HUDEP-2 (cell line): ENCODE measurements around the gene STOM.
"Not testable (repeated sequence)": the region's sequence is repeated elsewhere in the genome, so short reads cannot be mapped to it uniquely, and the experiment has no call there.

Experiments used
- DNase-seq, 76 experiments: peaks; one replicate each; lab custom pipeline; 2025; ENCODE audit not compliant: unreplicated experiment in 76 of 76; lab: John Stamatoyannopoulos, UW

Gene STOM, protein sequence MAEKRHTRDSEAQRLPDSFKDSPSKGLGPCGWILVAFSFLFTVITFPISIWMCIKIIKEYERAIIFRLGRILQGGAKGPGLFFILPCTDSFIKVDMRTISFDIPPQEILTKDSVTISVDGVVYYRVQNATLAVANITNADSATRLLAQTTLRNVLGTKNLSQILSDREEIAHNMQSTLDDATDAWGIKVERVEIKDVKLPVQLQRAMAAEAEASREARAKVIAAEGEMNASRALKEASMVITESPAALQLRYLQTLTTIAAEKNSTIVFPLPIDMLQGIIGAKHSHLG

DNA sequence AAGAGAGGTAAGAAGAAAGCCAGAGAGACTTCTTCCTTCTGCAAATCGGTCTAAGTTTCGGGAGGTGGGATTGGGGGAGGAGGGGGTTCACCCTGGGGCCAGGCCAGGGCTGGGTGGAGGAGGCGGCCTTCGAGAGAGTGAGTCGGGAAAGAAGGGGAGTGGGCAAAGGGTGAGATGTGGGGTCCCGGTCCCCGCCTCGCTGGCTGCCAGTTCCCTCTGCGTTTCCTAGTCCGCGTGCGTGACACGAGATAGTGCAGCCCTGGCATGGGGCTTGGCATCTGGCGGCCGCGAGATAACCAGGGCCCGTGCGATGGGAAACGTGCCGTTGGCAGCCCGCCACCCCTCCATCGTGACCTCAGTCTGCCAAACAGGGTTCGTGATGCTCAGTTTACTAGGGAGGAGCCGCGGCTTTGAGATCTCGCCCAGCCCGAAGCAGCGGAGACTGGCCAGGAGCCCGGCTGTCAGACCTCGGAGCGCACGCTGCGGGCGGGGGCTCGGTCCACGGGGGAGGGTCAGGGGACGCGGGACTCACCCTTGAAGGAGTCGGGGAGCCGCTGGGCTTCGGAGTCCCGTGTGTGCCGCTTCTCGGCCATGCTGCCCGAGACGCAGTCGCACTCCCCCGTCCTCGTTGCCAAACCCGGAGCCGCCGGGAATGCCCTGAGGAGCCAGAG is at the start of gene STOM:
TSS of gene STOM (minus strand) at position 656 of the 671 bp plus-strand sequence. CDS start at position 593, 63 bp downstream.
- DNase-seq, result peak; percentile 81 to 99 (median 97)

DNA sequence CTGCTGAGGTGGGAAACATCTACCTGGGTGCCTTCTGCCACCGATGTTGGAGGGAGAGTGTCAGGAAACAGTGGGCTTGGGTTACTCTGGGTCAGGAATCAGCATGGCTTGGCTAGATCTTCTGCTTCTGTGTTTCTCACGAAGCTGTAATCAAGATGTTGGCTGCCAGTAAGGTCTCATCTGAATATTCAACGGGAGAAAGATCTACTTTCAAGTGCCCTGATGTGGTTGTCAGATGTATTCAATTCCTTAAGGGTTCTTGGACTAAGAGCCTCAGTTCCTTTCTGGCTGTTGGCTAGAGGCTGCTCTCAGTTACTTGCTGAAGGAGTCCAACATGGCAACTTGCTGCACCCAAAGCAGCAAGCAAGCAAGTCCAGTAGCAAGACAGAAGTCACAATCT is 41.9 kb upstream of the STOM start:
- DNase-seq, result no peak

DNA sequence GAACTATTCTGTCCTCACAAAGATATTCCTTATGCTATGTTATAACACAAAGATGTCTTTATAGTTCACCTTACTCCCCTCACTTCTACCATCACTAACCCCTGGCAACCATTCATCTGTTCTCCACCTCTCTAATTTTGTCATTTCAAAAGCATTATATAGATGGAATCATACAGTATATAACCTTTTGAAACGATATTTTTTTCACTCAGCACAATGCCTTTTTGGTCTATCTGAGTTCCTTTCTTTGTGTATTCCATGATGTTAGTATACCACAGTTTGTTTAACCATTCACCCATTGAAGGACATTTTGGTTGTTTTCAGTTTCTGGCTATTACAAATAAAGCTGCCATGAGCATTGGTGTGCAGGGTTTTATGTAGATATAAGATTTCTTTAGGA is 35.8 kb upstream of the STOM start:
- DNase-seq, result no peak

DNA sequence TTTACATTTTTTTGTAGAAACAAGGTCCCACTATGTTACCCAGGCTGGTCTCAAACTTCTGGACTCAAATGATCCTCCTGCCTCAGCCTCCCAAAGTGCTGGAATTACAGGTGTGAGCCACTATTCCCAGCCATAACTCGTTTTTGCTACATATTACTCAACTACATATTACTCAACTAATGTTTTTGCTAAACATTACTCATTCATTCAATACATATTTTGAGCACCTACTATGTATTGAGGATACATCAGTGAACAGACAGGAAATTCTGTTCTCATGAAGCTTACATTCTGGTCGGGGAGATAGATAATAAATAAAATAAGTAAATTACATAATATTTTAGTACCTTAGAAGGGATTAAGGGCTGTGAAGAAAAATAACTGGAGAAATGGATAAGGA is 34.9 kb upstream of the STOM start:
- DNase-seq, result no peak

DNA sequence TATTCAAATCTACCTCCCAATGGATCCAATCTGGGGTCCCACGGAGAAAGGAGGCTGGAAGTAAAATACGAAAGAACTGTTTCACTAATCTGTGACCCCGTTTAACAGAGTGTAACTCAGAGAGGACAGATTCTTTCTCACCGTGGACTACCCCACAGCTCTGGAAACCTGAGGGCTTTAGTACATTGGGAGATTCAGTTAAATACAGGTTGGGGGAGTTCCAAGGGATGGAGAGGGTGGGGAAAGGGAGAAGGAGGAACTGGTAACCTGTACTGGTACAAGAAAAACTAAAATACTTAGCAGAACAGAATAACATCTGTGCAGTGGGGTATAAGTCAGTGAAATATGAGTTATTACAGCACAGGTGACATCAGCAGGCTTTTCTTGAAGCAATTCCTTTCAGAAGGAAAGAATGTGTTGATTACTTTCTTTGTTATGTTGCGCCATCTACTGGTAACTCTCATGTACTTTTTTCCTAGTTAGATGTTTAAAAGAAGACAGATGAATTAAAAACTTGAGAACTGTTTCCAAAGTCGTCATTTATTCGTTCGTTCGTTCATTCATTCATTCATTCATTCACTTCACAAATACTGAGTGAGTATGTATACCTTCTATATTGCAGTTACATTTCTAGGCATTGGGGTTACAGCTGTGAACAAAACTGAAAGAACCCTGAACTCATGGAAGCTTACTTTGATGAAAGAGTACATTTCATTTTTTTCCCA is 30.0 kb upstream of the STOM start:
- DNase-seq, result peak in 31 of 76 experiments; percentile 6 to 60 (median 36)

DNA sequence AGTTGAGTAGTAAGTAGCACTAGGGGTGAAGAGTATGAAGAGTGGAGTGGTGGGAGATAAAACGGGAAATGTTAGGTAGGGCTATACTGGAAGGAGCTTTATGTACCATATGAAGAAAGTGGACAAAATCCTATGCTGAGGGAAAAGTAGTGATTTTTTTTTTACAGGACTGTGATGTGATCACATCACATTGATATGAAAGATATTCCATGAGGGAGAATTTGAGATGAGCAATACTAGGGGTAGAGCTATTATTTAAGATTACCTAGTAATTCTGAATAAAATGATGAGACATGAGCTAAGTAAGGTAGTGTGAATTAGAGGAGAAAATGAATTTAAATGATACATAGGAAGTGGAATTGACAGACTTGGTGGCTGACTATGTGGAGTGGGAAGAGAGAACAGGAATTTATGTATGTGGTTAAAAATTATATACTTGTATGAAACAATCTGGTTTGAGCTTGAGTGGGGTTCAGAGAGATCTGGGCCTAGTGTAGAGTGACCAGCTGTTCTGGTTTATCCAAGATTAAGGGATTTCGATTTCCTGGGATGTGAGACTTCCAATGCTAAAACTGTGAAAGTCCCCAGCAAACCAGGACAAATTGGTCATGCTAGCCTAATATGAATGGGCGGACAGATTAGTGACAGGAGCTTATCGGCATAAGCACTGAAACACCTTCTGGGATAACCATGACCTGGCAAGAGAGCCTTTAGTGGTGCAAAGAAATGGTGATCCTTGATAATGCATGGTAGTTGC is 29.3 kb upstream of the STOM start:
- no peak for DNase-seq

DNA sequence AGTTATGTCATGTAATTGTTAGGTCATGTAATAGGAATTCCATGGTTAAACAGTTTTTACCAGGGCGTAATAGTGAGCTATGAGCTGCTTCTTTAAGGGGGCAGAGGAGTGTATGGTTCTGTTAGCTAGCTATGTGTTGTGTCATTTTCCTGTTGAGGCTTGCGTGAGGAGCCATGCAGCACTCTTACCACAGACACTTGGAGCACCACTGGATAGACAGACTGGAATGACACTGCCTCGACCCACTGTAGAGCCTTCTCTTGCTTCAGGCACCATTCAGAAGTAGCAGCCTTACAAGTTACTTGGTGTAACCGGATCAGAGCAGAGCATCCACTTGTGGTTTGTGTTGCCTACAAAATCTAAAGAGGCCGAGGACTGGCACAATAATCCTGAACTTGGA is 28.3 kb upstream of the STOM start:
- no peak for DNase-seq

DNA sequence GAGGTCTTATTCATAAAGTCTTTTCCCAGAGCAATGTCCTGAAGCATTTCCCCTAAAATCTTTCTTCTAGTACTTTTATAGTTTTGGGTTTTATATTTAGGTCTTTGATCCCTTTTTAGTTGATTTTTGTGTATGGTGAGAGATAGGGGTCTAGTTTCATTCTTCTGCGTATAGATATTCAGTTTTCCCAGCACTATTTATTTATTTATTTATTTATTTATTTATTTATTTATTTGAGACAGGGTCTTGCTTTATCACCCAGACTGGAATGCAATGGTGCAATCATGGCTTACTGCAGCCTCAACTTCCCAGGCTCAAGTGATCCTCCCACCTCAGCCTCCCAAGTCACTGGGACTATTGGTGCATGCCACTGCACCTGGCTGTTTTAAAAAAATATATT is 27.2 kb upstream of the STOM start:
- not testable (repeated sequence) for DNase-seq

DNA sequence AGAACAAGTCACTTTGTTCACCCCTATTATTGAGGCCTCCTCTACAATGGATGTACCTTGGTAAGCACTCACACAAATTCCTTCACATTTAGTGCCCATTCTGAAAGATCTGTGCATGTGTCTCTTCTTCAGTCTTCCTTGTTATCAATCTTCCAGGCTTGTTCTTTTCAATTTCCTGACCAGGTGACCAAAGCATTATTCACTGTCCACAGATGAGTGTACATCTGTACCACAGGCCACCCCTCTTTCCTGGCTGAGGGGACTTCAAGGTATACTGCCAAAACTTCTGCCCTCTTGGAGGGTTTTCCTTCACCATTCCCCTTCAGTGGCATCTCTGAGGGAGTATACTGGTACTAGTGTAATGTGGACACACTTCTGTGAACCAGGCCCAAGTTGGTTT is 25.5 kb upstream of the STOM start:
- no peak for DNase-seq

DNA sequence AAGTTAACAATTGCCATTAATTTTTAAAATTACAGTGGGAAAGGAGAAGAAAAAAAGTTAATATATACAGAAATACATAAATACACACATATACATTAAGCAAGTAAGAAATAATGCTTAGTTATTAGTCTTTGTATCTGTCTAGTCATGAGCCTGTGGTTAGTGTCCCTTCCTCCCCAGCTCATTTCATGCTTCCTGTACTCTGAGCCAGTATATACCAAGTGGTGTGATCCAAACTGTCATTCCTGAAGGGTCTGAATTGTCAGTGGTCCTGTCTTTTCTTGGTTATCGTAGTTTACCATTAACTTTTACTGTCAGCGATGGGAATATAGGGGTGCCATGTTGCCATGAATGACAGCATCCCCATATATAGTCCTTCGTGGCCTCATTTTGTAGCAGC is 24.2 kb upstream of the STOM start:
- DNase-seq, result no peak

DNA sequence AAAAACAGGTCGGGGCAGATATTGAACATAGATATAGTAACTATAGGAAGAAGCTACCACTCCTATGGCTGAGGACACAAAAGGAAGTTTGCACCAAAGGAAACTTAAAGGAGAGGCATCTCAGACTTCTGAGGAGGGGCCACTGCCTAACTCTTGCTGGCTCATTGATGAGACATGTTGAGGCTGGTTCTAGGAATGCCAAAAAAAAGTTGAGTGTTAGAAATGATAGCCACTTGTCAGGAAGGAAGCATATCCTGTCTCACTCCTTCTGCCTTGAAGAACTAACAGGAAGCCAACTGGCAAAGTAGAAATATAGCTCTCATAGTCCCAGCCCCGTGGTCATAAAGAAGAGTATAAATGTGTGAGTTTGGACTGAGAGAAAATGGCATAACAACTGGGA is 23.3 kb upstream of the STOM start:
- DNase-seq, result no peak

DNA sequence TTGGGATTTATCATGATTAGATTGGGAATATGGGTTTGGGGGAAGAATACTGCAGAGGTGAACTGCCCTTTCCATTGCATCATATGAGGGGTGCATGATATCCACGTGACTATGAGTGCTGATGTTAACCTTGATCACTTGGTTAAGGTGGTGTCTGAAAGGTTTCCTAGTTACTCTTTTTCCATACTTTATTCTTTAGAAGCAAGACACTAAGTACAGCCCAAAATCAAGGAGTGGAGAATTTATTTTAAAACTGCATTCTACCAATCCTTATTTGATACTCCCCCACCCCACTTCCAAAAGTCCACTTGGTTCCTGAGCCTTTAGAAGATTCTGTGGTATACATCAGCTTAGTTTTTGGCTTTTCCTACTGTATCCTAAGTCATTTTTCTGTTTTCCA is 20.3 kb upstream of the STOM start:
- DNase-seq, result peak in 13 of 76 experiments; percentile 3 to 100 (median 95)

DNA sequence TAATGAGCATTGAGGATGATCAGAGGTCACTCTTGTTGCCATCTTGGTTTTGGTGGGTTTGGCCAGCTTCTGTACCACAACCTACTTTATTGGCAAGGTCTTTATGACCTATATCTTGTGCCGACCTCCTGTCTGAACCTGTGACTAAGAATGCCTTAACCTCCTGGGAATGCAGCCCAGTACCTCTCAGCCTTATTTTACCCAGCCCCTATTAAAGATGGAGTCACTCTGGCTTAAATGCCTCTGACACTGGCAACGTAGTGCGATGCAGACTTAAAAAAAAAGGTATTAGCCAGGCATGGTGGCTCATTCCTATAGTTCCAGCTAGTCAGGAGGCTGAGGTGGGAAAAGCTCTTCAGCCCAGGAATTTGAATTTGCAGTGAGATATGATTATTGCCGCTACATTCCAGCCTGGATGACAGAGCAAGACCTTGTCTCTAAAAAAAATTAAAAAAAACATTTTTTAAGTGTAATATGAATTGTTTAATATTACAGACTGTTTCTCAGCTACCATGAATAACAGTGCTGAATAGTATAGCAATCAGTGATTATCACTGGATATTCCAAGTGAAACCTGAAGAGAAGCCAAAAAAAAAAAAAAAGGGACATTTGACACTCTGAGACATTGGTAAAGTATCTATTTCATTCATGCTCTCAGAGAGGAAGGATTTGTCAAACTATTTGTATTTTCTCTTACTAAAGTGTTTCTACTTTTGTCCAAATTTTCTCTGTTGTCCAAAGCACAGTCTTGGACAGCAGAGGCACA is 18.3 kb upstream of the STOM start:
- DNase-seq, result no peak

DNA sequence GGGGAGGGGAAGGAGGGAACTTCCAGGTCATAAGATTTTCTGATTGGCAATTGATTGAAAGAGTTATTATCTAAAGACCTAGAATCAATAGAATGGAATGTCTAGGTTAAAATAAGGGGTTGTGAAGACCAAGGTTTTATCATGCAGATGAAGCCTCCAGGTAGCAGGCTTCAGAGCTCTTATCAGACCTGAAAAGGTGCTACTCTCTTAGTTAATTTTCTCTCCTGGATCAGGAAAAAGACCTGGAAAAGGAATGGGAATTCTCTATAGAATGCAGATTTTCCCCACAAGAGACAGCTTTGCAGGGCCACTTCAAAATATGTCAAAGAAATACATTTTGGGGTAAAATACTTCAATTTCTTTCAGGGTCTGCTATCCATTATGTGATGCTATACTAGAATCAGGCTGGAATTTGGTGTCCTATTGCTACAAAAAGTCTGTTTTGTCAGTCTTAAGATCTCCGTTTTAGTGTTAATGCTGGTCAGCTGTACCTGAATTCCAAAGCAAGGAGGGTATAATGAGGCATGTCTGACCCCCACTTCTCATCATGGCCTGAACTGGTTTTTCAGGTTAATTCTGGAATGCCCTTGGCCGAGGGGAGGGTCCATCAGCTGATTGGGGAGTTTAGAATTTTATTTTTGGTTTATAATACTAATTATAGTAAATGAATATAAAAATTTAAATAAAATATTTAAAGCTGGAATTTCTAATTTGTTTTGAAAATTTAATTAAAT is 16.6 kb upstream of the STOM start:
- DNase-seq, result no peak

DNA sequence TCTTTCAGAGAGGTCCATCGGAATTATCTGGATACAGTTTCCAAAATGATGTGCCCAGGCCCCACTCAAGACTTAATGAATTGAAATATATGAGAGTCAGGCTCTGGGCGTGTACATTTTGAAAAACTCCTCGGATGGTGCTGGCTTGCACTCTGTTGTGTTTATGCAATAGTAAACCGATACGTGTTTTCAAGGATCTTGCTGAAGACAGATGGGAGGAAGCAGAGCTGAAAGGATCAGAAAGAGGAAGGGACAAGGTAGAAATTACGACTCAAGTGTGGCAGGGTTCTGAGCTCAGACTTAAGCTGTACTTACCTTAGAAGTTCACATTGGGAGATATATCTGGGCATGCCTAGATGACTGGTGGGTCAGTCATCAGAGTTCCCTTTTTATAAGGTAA is 13.7 kb upstream of the STOM start:
- no peak for DNase-seq

DNA sequence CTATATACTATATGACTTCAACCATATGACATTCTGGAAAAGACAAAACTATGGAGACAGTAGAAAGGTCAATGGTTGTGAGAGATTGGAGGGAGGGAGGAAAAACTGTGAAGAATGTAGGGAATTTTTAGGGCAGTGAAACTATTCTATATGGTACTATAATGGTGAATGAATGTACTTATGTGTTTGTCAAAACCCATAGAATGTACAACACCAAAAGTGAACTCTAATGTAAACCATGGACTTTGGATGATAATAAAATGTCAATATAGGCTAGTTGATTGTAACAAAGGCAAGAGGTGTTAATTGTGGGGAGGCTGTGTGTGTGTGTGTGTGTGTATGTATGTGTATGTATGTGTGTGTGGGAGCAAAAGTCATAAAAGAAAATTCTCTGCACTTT is 10.8 kb upstream of the STOM start:
- no peak for DNase-seq

DNA sequence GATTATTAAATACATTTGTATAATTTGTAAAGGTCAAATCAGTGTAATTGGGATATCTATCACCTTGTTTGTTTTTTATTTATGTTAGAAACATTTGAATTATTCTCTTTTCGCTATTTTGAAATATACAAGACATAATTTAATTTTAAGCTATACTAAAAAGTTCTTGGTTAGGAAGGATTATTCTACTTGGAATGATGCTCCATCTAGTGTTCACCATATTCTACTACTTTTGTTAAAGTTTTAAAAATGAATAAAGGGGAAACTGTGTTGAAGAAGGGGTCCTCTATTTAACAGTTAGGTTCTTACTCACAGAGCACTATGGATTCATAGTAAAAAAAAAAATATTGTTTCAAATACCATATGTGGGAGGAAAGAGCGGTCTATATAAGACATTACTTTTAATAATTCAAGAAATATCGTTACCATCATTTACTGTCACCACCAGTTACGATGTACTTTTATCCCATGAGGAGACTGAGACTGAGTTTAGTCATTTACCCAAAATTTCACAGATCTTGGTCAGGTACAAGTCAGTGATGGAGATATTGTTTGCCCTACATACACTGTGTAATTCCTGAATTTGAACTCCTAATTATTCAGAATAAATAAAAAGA is 6.3 kb upstream of the STOM start:
- no peak for DNase-seq

DNA sequence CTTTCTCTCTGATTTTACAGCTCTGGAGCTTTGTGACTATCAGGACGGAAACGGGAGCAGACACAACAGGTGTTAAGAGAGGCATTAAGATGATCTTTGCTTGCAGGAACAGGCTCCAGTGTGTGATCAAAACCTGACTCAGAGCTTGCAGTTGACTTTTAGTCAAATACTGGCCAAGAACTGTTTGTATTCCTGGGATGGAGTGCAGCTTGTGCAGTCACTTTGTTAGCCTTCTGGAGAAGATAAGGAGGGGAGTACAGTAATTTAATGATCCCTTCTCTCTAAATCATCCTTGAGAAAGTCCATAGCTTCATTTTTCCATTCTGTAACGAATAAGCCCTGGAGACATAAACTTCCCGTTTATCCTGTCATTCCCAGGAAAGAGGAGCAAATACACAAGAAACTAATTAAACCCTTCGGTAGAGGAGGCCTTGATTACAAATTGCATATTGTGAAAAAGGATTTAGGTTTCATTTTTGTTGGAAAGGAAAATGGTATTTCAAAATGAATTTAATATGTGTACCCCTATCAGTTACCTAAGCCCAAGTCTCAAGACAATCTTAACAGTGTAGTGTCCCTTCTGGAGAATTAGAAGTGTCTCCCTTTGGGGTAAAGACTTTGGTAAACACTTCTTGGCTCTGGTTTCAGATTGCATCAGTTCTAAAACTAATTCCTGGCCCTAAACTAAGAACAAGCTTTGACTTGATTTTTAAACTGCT is 3.1 kb upstream of the STOM start:
- DNase-seq, result peak in 13 of 76 experiments; percentile 8 to 44 (median 18)
